NCI-H2107 treated with DMSO at 0.1 percent for 48 hours (cell line): ENCODE results near the gene IFRD2.
"Not testable (repeated sequence)": the region's sequence is repeated elsewhere in the genome, so short reads cannot be mapped to it uniquely, and the experiment has no call there.

ENCODE experiments used
- DNase-seq: peaks from one replicate; lab custom pipeline; 2025; ENCODE audit not compliant: unreplicated experiment; lab: John Stamatoyannopoulos, UW

IFRD2 gene

GRCh38 chr3:50255251-50255615 is 37.0 kb downstream of the IFRD2 start:
- DNase-seq: no peak

- no peak for DNase-seq
Measured at GRCh38 chr3:50254577-50255250, 37.5 kb downstream of the IFRD2 start.

DNA sequence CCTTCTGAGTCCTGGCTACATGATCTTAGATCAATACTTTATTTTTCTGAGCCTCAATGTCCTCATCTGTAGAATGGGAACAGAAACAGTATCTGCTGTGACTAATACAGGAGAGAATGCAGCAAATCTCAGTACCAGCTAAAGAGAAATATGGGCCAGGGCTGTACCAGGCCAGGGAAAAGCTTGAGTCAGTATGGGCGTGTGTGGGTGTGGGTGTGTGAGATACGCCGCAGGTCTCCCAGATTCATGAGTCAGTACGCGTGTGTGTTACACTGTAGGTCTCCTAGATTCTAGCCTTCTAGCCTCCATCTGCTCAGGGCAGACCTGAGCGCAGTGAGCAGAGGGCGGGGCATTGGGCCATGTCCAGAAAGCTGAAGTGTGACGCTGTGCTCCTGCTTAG is 41.0 kb downstream of the IFRD2 start:
- DNase-seq: no peak

- DNase-seq: no peak
Measured at GRCh38 chr3:50250514-50250913, 41.7 kb downstream of the IFRD2 start.

GRCh38 chr3:50249457-50249856 is 42.8 kb downstream of the IFRD2 start:
- no peak for DNase-seq

GRCh38 chr3:50248387-50248786 is 43.8 kb downstream of the IFRD2 start:
- no peak for DNase-seq

- DNase-seq: no peak
Measured at GRCh38 chr3:50246517-50246954, 45.7 kb downstream of the IFRD2 start.

DNA sequence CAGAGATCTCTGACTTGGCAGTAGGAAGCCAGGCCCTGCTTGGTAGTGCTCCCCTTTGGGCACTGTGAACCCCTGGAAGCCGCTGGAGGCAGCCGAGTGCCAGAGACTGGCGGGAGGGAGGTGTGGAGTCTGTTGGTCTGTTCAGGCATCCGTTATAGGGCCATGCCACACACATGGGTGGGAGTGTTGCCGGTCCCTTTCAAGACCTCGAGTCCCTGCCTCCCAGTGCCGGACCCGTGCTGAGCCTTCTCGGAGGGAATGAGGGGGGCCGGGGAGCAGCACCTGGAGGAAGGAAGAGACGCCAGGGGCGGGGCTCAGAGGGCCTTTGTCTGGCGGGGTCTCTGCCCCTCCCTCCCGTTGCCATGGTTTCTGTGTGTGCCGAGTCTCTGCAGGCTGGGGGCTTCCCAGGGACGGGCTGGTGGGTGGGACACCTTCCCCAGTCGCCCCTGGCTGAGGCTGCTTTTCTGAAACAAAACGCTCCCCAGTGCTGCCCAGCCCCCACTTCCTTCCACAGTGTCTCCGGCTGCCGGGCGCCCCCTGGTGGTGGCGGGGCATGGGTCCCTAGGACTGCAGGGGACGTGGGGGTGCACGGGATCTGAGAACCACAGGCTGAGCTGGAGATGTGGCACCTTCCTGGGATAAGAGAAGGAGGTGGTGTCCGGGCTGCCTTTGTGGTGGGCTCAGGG is 46.3 kb downstream of the IFRD2 start:
- DNase-seq: peak; percentile 29

GRCh38 chr3:50245251-50245745 is 46.9 kb downstream of the IFRD2 start:
- no peak for DNase-seq

DNA sequence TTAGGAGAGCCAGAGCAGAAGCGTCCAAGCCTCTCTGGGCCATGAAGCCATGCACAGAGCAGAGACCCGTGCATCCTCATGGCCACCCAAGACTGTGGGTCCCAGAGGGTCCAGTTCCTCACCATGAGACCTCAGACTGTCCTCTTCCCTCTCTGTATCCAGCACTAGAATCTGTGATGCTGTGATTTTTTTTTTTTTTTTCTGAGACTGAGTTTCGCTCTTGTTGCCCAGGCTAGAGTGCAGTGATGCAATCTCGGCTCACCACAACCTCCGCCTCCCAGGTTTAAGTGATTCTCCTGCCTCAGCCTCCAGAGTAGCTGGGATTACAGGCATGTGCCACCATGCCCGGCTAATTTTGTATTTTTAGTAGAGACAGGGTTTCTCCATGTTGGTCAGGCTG is 47.4 kb downstream of the IFRD2 start:
- not testable (repeated sequence) for DNase-seq

GRCh38 chr3:50243543-50243895 is 48.7 kb downstream of the IFRD2 start:
- DNase-seq: no peak

GRCh38 chr3:50242851-50243542 is 49.2 kb downstream of the IFRD2 start:
- DNase-seq: no peak

DNA sequence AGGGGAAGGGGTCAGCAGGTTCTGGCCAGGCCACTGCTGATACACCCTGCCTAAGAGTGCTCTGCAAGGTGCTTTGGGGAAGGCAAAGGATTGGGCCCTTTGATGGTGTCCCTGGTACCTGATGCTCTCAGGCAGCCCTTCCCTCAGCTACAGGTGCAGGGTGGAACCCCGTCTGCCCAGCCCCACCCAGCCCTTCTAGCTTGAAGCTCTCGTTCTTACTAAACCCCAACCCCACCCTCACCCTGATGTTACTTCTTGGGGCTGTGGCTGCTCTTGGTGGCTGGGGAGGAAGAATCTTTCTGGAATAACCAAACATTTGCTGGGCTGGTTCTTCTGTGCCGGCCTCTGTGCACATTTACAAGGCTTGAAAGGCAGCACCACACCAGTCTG is 49.9 kb downstream of the IFRD2 start:
- DNase-seq: no peak

GRCh38 chr3:50241713-50242380 is 50.4 kb downstream of the IFRD2 start:
- no peak for DNase-seq

GRCh38 chr3:50241163-50241562 is 51.1 kb downstream of the IFRD2 start:
- no peak for DNase-seq

GRCh38 chr3:50239649-50240048 is 52.6 kb downstream of the IFRD2 start:
- no peak for DNase-seq

DNA sequence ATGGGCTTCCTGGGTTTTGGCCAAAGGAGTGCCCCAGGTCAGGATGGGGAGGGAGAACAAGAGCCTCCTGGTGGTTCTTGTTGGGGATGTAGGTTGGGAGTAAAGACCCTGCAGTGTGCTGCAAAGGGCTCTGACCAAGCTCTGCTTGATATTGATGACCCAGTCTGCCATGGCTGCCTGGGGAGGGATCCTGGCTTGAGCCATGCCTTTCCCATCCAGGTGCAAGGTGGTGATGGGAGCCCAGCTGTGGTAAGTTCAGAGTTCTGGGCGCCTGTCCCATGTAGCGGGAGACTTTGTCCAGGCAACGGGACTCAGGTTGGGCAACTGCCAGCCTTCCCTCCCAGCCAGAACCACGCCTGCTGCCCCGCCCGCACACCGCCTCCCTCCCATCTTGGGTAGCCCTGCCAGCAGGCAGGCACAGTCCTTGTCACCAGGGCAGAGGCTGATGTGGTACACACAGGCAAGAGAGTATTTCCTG is 53.6 kb downstream of the IFRD2 start:
- DNase-seq: no peak

GRCh38 chr3:50237754-50238548 is 54.3 kb downstream of the IFRD2 start:
- no peak for DNase-seq
